ENCODE data around the gene LINC00632. TPM values are rescaled to one million over a fixed set of nuclear protein-coding genes. Genes with fewer than 3 reads are reported as not detected.

The LINC00632 gene
- polyA plus RNA-seq: 471 and 485 TPM in 2 replicates

DNA sequence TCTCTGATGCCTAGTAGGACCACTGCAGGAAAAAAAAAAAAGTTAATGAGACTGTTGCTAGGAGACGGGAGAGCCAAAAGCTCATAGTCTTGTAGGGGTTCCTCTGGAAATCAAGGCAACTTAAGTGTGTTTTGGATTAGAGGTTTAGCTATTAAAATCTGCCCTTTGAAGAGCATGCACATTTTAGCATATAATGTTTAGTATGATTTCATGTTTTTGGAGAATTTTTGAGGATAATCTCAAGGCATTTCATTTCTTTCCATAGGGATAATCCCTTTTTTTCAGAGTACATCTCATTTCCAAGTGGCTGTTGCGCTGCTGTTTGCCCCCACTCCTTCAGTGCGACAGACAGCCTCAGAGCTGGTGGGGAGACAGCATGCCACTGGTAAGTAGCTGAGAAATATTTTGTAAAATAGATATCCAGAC is at the start of gene LINC00632:
TSS of gene LINC00632 (plus strand) at position 339 of the 426 bp plus-strand sequence.

Other genes starting within 250 kb of the LINC00632 start
- gene SOX3, start 204.7 kb upstream of the LINC00632 start, polyA plus RNA-seq: not detected in 2 replicates

Measured in Purkinje cell (primary cell).